ENCODE data around the gene WRNIP1. TPM values are rescaled to one million over a fixed set of nuclear protein-coding genes. Genes with fewer than 3 reads are reported as not detected.
A peak's percentile ranks its signal among the peaks of the same experiment; 100 is the strongest.

Gene WRNIP1
- total RNA-seq, 4 donors from 2014 or later = 66.0 to 75.6 (median 69.9) TPM

- TF ChIP-seq, protein P1, sequence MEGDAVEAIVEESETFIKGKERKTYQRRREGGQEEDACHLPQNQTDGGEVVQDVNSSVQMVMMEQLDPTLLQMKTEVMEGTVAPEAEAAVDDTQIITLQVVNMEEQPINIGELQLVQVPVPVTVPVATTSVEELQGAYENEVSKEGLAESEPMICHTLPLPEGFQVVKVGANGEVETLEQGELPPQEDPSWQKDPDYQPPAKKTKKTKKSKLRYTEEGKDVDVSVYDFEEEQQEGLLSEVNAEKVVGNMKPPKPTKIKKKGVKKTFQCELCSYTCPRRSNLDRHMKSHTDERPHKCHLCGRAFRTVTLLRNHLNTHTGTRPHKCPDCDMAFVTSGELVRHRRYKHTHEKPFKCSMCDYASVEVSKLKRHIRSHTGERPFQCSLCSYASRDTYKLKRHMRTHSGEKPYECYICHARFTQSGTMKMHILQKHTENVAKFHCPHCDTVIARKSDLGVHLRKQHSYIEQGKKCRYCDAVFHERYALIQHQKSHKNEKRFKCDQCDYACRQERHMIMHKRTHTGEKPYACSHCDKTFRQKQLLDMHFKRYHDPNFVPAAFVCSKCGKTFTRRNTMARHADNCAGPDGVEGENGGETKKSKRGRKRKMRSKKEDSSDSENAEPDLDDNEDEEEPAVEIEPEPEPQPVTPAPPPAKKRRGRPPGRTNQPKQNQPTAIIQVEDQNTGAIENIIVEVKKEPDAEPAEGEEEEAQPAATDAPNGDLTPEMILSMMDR (IDR thresholded peaks at IDR 0.05) = no peak
- TF ChIP-seq POLR2A (IDR thresholded peaks at IDR 0.05) = no peak
- no peak overlapping the region for H3K27ac ChIP-seq
Measured at GRCh38 chr6:2745246-2745645, 19.9 kb upstream of the WRNIP1 start.

DNA sequence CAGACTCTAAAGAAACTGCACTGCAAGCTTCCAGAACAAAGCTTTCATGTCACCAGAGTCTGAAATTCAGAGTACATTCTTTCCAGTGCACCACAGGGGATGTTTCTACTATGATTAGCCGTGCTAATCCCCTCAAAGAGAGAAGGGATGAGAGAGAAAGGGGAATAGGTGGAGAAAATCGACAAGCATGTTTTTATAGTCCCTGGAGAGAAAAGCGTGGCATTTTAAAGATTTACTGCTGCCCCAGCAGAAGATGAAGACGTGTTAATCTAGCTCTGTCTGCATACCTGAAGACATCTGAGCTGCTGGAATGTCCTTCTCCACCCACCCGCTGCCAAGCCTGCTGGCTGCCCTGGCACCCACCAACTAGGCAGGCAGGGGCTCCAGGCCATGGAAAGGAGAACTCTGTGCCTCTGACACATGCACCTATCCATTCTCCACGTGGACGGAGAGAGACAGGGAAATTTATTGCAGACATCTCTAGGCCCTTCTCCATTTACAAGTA is 18.6 kb upstream of the WRNIP1 start:
- Histone ChIP-seq H3K4me3 (no peak overlapping the region), H3K27me3 (no peaks in the 10 kb centered on the region), H3K27ac (no peak overlapping the region), H3K9me3 (no peaks in the 10 kb centered on the region), H3K4me1 (peaks cover 0 to 6% (median 0%) of the 10 kb centered on the region in 3 donors), H3K36me3 (no peaks in the 10 kb centered on the region)
- no peak for TF ChIP-seq POLR2A (IDR thresholded peaks at IDR 0.05)
- TF ChIP-seq, protein P1 (IDR thresholded peaks at IDR 0.05) = no peak
- DNase-seq = no peak
- intact Hi-C loops (cut with DNase I) = no loop called here
- WGBS, 2 donors = 74 to 75% methylated on average over 6 to 7 of the region's 7 CpGs

More at GRCh38 chr6:2745246-2745645, 19.9 kb upstream of the WRNIP1 start:
- Histone ChIP-seq H3K4me1 (peaks cover 0 to 6% (median 0%) of the 10 kb centered on the region in 3 donors), H3K4me3 (no peak overlapping the region), H3K27me3 (no peaks in the 10 kb centered on the region), H3K36me3 (no peaks in the 10 kb centered on the region), H3K9me3 (no peaks in the 10 kb centered on the region)
- no peak for DNase-seq
- intact Hi-C loops (cut with DNase I) = no loop called here
- 82 to 84% methylated on average over 4 of the region's 4 CpGs for WGBS, 2 donors

- no peak for DNase-seq
- WGBS, 2 donors = 78 to 84% methylated on average over 8 of the region's 8 CpGs
- H3K9me3 ChIP-seq = no peaks in the 10 kb centered on the region
- TF ChIP-seq, protein P1 (IDR thresholded peaks at IDR 0.05) = no peak
- no peak for TF ChIP-seq POLR2A (IDR thresholded peaks at IDR 0.05)
- H3K36me3 ChIP-seq = no peaks in the 10 kb centered on the region
- H3K4me3 ChIP-seq = no peak overlapping the region
- H3K27ac ChIP-seq = no peak overlapping the region
- intact Hi-C loops (cut with DNase I) = no loop called here
- H3K27me3 ChIP-seq = no peaks in the 10 kb centered on the region
- H3K4me1 ChIP-seq = peaks cover 0 to 6% (median 0%) of the 10 kb centered on the region in 3 donors
Measured at GRCh38 chr6:2748183-2748582, 17.0 kb upstream of the WRNIP1 start.

- WGBS, 2 donors = 9 to 13% methylated on average over 11 of the region's 11 CpGs
- DNase-seq = no peak
- intact Hi-C loops (cut with DNase I) = loop anchor here (5.0 kb wide), 1 partner anchor 1153 kb away; no protein-coding TSS in a partner anchor
Measured at GRCh38 chr6:2749969-2750600, 15.1 kb upstream of the WRNIP1 start.

DNA sequence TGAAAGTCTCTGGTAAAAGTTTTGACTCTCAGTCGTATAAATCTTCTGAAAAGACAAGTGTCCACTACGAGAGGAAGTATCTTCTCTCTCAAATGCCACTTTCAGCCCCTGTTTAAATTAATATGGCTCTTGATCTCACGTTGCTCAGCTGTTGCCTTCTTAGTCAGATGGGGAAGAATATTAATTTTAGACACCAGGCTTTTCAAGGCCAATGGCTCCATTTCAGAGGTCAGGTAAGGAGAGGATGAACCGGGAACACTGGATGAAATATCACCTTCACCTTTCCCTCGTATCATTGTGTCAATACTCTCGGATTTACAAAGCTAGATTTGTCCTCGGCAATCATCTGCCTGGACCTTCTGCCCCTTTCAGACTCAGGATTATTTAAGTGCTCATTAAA is 14.4 kb upstream of the WRNIP1 start, which contains the start of gene MYLK4:
Gene MYLK4, minus strand, starts transcription at position 91 of the 400 bp plus-strand sequence. CDS start 1,628 bp downstream, outside the sequence.
- H3K4me3 ChIP-seq = no peak within 1 kb of the TSS
- intact Hi-C loops (cut with DNase I) = loop anchor here (5.0 kb wide), 1 partner anchor 1154 kb away; no protein-coding TSS in a partner anchor
- 88% methylated on average over 7 of the region's 7 CpGs for WGBS, 2 donors

More at GRCh38 chr6:2749969-2750600, 15.1 kb upstream of the WRNIP1 start:
- Histone ChIP-seq H3K27me3 (no peaks in the 10 kb centered on the region), H3K36me3 (no peaks in the 10 kb centered on the region), H3K4me3 (no peak overlapping the region), H3K4me1 (peaks cover 0 to 6% (median 0%) of the 10 kb centered on the region in 3 donors), H3K27ac (no peak overlapping the region), H3K9me3 (no peaks in the 10 kb centered on the region)
- TF ChIP-seq POLR2A (IDR thresholded peaks at IDR 0.05) = no peak
- TF ChIP-seq, protein P1 (IDR thresholded peaks at IDR 0.05) = peak; percentile 62 to 88 (median 76)

More for the DNA sequence above, 14.4 kb upstream of the WRNIP1 start, which contains the start of gene MYLK4:
- TF ChIP-seq POLR2A (IDR thresholded peaks at IDR 0.05) = no peak
- TF ChIP-seq, protein P1 (IDR thresholded peaks at IDR 0.05) = no peak
- H3K27me3 ChIP-seq = no peaks in the 10 kb centered on the region
- no peaks in the 10 kb centered on the region for H3K36me3 ChIP-seq
- peaks cover 0 to 6% (median 0%) of the 10 kb centered on the region in 3 donors for H3K4me1 ChIP-seq
- H3K27ac ChIP-seq = no peak within 1 kb of the TSS
- H3K9me3 ChIP-seq = no peaks in the 10 kb centered on the region
- DNase-seq = no peak

Data from esophagus squamous epithelium (tissue), 5 donors.